DOHH2 (cell line): ENCODE results near the gene KCNN3.

Source experiments
- H3F3A ChIP-seq: fragments of 200-600 bp; sonication (generic), shearing (Covaris generic); 2 replicates; pipeline ENCODE4 v1.6.0; 2016; ENCODE audit warnings: antibody characterized with exemption, mild to moderate bottlenecking; ENCODE audit not compliant: control insufficient read depth, insufficient read depth
- H3K27ac ChIP-seq: fragments of 200-600 bp; sonication (generic); 2 replicates; pipeline ENCODE4 v1.5.1; 2014; ENCODE audit warnings: low read depth, mild to moderate bottlenecking, low read length, moderate library complexity
- H3K27me3 ChIP-seq: fragments of 200-600 bp; sonication (generic); 2 replicates; pipeline ENCODE4 v1.6.1; 2014; ENCODE audit warnings: mild to moderate bottlenecking, low read length, mixed read lengths; ENCODE audit not compliant: control insufficient read depth
- H3K36me3 ChIP-seq: fragments of 200-600 bp; sonication (generic); 2 replicates; pipeline ENCODE4 v1.6.1; 2014; ENCODE audit warnings: mild to moderate bottlenecking, low read length, moderate library complexity, mixed read lengths; ENCODE audit not compliant: control insufficient read depth
- H3K4me1 ChIP-seq: fragments of 200-600 bp; sonication (generic); 2 replicates; pipeline ENCODE4 v1.6.1; 2014; ENCODE audit warnings: mild to moderate bottlenecking, low read length, mixed read lengths; ENCODE audit not compliant: control insufficient read depth
- H3K4me2 ChIP-seq: fragments of 200-600 bp; sonication (generic); 2 replicates; pipeline ENCODE4 v1.6.0; 2014; ENCODE audit warnings: mild to moderate bottlenecking, low read length, moderate library complexity
- H3K4me3 ChIP-seq: fragments of 200-600 bp; sonication (generic); 2 replicates; pipeline ENCODE4 v1.5.1; 2014; ENCODE audit warnings: mild to moderate bottlenecking, low read length, mixed read lengths
- H3K79me2 ChIP-seq: fragments of 200-600 bp; sonication (generic); 2 replicates; pipeline ENCODE4 v1.6.1; 2014; ENCODE audit warnings: mild to moderate bottlenecking, low read length, mixed read lengths; ENCODE audit not compliant: control insufficient read depth
- H3K9me2 ChIP-seq: fragments of 200-600 bp; sonication (generic); replicated peaks from 2 replicates; pipeline ENCODE4 v1.6.1; 2014; ENCODE audit warnings: mild to moderate bottlenecking, low read length, mixed read lengths; ENCODE audit not compliant: control insufficient read depth
- H3K9me3 ChIP-seq: fragments of 200-600 bp; sonication (generic); 2 replicates; pipeline ENCODE4 v1.6.1; 2014; ENCODE audit warnings: antibody characterized with exemption, low read length, mixed read lengths; ENCODE audit not compliant: control insufficient read depth, insufficient read depth
- H4K20me1 ChIP-seq: fragments of 200-600 bp; sonication (generic); 2 replicates; pipeline ENCODE4 v1.6.0; 2014; ENCODE audit warnings: low read depth, mild to moderate bottlenecking, antibody characterized with exemption, low read length, moderate library complexity; ENCODE audit not compliant: control insufficient read depth, insufficient read depth
- EZH2phosphoT487 ChIP-seq: fragments of 200-600 bp; sonication (generic); IDR thresholded peaks from 2 replicates; pipeline ENCODE4 v1.6.1; 2017; ENCODE audit warnings: borderline replicate concordance, mild to moderate bottlenecking, antibody characterized with exemption, low read length, moderate library complexity, mixed read lengths
- TF ChIP-seq, protein P1 (sequence below): fragments of 200-600 bp; sonication (generic); IDR thresholded peaks from one replicate; pipeline ENCODE4 v1.5.1; 2014; ENCODE audit warnings: antibody characterized with exemption, mild to moderate bottlenecking, low read depth, low read length; ENCODE audit not compliant: poor library complexity, severe bottlenecking

The KCNN3 gene

DNA sequence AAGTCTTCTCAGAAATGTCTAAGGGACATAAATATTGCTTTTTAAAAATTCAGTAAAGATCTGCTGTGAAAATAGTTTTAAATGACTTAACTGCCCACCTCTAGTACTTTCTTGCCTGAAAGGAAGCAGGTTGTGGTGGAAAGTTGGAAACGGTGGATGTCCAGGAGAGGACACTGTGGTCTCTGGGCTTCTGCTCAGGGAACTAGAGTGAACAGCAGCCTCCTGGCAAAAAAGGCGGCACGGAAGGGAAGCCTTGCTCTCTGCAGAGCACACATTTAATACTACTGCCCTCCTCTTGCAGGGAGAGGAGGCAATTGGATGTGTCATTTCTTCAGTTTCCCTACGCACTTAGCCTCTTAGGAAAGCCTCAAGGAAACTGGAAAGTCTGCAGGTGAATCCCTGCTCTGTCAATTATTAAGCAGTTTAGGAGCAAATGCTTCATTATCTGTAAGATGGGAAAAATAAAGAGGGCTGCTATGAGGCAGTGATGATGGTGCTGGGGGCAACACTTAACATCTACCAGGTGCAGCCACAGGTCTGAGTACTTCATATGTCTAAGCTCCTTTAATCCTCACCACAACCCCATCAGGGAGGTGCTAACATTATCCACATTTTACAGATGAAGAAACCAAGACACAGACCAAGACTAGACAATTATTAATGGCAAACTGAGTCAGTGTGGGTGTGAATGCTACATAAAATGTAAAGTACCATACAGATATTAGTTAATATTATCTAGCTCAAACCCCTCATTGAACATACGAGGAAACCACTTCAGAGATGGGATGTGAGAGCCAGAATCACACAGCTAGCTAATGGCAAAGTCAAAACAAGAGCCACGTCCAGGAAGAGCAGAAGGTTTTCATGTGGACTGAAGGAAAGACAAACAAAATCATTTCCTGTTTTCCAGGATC, 153.2 kb downstream of the KCNN3 start:
- TF ChIP-seq EZH2phosphoT487, result no peak
- TF ChIP-seq, protein P1, sequence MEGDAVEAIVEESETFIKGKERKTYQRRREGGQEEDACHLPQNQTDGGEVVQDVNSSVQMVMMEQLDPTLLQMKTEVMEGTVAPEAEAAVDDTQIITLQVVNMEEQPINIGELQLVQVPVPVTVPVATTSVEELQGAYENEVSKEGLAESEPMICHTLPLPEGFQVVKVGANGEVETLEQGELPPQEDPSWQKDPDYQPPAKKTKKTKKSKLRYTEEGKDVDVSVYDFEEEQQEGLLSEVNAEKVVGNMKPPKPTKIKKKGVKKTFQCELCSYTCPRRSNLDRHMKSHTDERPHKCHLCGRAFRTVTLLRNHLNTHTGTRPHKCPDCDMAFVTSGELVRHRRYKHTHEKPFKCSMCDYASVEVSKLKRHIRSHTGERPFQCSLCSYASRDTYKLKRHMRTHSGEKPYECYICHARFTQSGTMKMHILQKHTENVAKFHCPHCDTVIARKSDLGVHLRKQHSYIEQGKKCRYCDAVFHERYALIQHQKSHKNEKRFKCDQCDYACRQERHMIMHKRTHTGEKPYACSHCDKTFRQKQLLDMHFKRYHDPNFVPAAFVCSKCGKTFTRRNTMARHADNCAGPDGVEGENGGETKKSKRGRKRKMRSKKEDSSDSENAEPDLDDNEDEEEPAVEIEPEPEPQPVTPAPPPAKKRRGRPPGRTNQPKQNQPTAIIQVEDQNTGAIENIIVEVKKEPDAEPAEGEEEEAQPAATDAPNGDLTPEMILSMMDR, result no peak

DNA sequence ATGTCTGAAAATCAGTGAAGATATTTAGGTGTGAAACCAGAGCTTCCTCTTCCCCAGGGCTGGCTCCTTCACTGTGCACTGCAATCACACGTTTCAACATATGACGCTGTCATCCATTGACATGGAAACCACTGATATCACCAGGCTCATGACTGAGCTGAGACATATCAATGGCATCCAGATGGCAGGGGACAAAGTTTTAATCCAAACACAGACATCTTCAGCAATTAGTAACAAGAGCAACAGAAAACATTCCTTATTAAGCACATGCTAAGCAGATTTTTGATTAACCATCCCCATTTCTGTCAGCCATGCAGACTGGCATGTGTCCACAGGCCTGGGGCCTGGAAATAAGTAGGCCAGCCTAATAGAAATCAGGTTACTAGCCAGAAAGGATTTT, 154.1 kb downstream of the KCNN3 start:
- Histone ChIP-seq H3K4me1 (no peaks in the 10 kb centered on the region), H3K27ac (no peak overlapping the region), H3K4me2 (no peak overlapping the region), H3K36me3 (peaks cover 54% of the 10 kb centered on the region), H3K9me3 (peaks cover 4% of the 10 kb centered on the region; the same call in 1 of the 2 replicates), H3K27me3 (no peaks in the 10 kb centered on the region), H3F3A (peaks cover 27% of the 10 kb centered on the region), H3K9me2 (no peaks in the 10 kb centered on the region), H3K4me3 (no peak overlapping the region), H3K79me2 (no peaks in the 10 kb centered on the region), H4K20me1 (0 out of 2 replicates have a peak, but pooled peaks cover 4% of the 10 kb centered on the region)
- no peak for TF ChIP-seq EZH2phosphoT487
- TF ChIP-seq, protein P1, result no peak

More for the DNA sequence above, 153.2 kb downstream of the KCNN3 start:
- H4K20me1 ChIP-seq, result 0 out of 2 replicates have a peak, but pooled peaks cover 4% of the 10 kb centered on the region
- no peaks in the 10 kb centered on the region for H3K79me2 ChIP-seq
- peaks cover 55% of the 10 kb centered on the region for H3K36me3 ChIP-seq
- no peak overlapping the region for H3K4me3 ChIP-seq
- no peaks in the 10 kb centered on the region for H3K4me1 ChIP-seq
- H3K9me2 ChIP-seq, result no peaks in the 10 kb centered on the region
- H3K4me2 ChIP-seq, result no peak overlapping the region
- H3K27ac ChIP-seq, result no peak overlapping the region
- H3K27me3 ChIP-seq, result no peaks in the 10 kb centered on the region
- H3F3A ChIP-seq, result peaks cover 27% of the 10 kb centered on the region
- H3K9me3 ChIP-seq, result peaks cover 4% of the 10 kb centered on the region; the same call in 1 of the 2 replicates

DNA sequence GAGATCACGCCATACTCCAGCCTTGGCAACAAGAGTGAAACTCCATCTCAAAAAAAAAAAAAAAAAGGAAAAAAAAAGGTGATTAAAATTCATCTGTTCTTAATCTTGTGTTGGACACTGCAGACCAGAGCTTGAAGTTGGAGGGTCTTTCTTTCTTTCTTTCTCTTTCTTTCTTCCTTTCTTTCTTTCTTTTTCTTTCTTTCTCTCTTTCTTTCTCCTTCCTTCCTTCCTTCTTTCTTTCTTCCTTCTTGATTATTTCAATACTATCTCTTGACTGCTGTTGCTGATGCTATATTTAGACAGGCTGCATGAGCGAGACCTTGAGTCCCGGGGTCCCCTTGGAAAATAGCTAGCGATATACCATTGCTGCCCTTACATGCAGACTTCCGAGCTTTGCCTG, 154.7 kb downstream of the KCNN3 start:
- Histone ChIP-seq H3K4me1 (no peaks in the 10 kb centered on the region), H3K4me2 (no peak overlapping the region), H3K36me3 (peaks cover 51% of the 10 kb centered on the region), H3F3A (peaks cover 27% of the 10 kb centered on the region), H4K20me1 (0 out of 2 replicates have a peak, but pooled peaks cover 4% of the 10 kb centered on the region), H3K9me2 (no peaks in the 10 kb centered on the region), H3K79me2 (no peaks in the 10 kb centered on the region), H3K4me3 (no peak overlapping the region), H3K27ac (no peak overlapping the region), H3K9me3 (peaks cover 4% of the 10 kb centered on the region; the same call in 1 of the 2 replicates), H3K27me3 (no peaks in the 10 kb centered on the region)
- no peak for TF ChIP-seq EZH2phosphoT487
- TF ChIP-seq, protein P1, result no peak
